Spinal cord (tissue), 10 donors: ENCODE measurements around the gene SNUPN. TPM values are rescaled to one million over a fixed set of nuclear protein-coding genes. Genes with fewer than 3 reads are reported as not detected.
A peak's percentile ranks its signal among the peaks of the same experiment; 100 is the strongest.

Experiments
- DNase-seq, 6 donors: peaks; one replicate each; pipeline versions ENCODE4 v3.0.0 to v3.0.0-alpha.2; 2013 to 2015; ENCODE audit warnings: low spot score in 6 of 6, low read depth in 4 of 6
- H3K27ac ChIP-seq: one replicate; pipeline ENCODE4 v1.5.1; 2013; ENCODE audit warnings: low read depth, low read length, control low read depth
- H3K27me3 ChIP-seq: one replicate; pipeline ENCODE4 v1.6.1; 2013; ENCODE audit warnings: low read length; ENCODE audit not compliant: control insufficient read depth, insufficient read depth
- H3K36me3 ChIP-seq: one replicate; pipeline ENCODE4 v1.6.1; 2013; ENCODE audit warnings: low read length; ENCODE audit not compliant: control insufficient read depth, insufficient read depth
- H3K4me1 ChIP-seq: one replicate; pipeline ENCODE4 v1.6.1; 2013; ENCODE audit warnings: low read length; ENCODE audit not compliant: control insufficient read depth, insufficient read depth
- H3K4me3 ChIP-seq: one replicate; pipeline ENCODE4 v1.5.1; 2013; ENCODE audit warnings: low read depth, low read length, control low read depth
- H3K9me3 ChIP-seq: one replicate; pipeline ENCODE4 v1.6.1; 2013; ENCODE audit warnings: low read length; ENCODE audit not compliant: control insufficient read depth, insufficient read depth
- WGBS: methylation state at CpG from one replicate; pipeline ENCODE4 v1.1.5; 2013; ENCODE audit warnings: missing lambda C conversion rate; ENCODE audit not compliant: insufficient coverage; 5-methylcytosine and 5-hydroxymethylcytosine counted together
- polyA plus RNA-seq, 2 donors: library from polyadenylated mRNA; unstranded; fragments of 120-200 nt; gene quantifications; one replicate each; pipeline ENCODE4 v1.2.1, GENCODE V29; 2013; ENCODE audit not compliant: insufficient read length in 2 of 2
- total RNA-seq, 2 donors: library from RNA; depleted of rRNA in 1 of 2; stranded (reverse); fragments of 120-200 nt in 1 of 2; fragments of >200 nt in 1 of 2; gene quantifications; one replicate each; pipeline versions ENCODE4 v1.2.3 to v1.2.4, GENCODE V29; 2013 to 2014
- donor health status: healthy.

Gene SNUPN
- total and polyA plus RNA-seq, 4 donors: 23.8 to 34.8 (median 27.3) TPM

DNA sequence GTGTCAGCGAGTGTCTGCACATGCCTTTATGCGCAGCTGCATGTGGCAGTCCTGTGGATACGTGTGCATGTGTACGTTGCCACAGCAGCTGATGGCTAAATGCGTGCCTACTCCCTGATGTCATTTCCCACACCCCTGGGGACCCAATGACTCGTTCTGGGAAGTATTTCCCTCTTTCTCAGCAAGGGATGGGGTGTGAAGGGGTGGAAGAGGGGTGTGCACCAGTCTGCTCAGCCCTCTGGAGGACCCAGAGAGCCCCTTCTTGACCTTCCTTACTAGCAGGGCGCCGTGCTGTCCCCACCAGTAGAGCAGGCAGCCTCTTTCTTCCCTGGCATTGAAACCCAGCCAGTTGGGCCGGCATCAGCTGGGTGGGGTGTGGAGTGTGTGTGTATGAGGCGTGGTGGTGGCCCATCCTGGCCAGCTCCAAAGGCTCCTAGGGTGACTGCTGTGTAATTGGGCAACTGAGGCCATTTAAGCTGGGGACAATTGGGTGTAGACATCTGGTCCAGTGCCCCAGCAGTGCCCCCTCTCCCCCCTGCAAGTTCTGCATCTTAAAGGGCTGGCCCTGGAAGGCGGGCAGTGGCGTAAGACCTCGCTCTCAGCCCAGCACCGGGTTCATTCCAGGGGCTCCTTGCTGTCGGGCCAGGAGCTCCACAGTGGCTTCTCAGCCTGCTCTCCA is 41.4 kb upstream of the SNUPN start:
- Histone ChIP-seq H3K27ac (no peak overlapping the region), H3K36me3 (peaks cover 13% of the 10 kb centered on the region), H3K9me3 (no peaks in the 10 kb centered on the region), H3K4me1 (peaks cover 9% of the 10 kb centered on the region), H3K27me3 (no peaks in the 10 kb centered on the region), H3K4me3 (no peak overlapping the region)
- DNase-seq: peak in 1 of 6 donors; percentile 49
- WGBS: 82% methylated on average over 9 of the region's 15 CpGs

DNA sequence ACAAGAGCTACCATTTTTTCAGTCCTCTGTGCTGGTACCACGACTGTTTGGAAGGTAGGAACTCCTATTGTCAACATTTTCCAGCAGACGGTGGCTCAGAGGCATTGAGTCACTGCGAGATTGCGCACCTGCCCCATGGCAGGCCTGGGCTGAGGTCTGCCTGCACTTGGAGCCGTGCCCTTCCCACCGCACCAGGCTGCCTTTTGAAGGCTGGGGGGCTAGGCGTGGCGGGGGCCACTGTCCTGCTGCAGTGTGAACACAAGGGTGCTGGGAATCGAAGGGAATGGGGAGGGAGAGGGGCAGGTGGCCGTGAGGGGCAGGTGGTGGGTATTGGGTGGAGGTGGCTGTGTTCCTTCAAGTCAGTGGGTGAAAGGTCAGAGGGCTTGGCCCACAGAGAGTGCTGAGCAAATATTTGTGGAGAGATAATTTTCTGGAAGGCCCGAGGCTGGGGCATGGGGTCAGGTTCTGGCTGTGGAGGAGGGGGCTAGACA is 38.5 kb upstream of the SNUPN start:
- Histone ChIP-seq H3K36me3 (peaks cover 29% of the 10 kb centered on the region), H3K4me3 (no peak overlapping the region), H3K27me3 (no peaks in the 10 kb centered on the region), H3K4me1 (peaks cover 29% of the 10 kb centered on the region), H3K27ac (no peak overlapping the region), H3K9me3 (no peaks in the 10 kb centered on the region)
- 84% methylated on average over 11 of the region's 11 CpGs for WGBS
- DNase-seq: no peak

DNA sequence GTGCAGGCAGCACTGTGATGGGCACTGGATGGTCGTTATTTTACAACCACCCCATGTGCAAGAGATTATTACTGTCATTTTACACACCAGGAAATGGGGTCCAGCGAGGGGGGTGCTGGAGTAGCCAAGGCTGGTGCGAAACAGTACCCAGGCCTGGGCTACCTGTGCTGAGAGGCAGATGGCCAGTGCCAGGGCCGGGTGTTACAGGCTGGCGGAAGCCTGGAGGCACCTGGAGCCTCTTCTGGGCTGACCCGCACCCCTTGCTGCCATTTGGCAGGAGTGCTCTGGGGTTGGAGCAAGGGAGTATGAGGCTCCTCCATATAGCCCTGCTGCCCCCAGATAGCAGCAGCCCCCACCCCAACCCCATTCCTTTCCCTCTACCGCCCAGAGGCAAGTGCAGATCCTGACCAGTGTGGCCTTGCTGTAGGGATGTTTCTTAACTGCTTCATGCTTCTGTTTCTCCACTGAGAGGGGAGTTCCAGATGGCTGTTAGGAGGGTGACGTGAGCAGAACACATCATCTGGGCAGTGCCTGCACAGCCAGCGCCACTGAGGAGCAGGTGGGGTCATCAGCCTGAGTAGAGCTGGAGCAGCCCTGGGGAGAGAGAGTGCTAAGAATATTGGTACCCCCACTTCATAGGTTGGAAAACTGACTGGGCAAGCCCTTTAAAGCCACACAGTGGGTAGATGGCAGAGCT is 37.4 kb upstream of the SNUPN start:
- no peaks in the 10 kb centered on the region for H3K9me3 ChIP-seq
- 97% methylated on average over 6 of the region's 9 CpGs for WGBS
- H3K4me1 ChIP-seq: peaks cover 29% of the 10 kb centered on the region
- H3K27me3 ChIP-seq: no peaks in the 10 kb centered on the region
- DNase-seq: no peak
- H3K27ac ChIP-seq: no peak overlapping the region
- H3K36me3 ChIP-seq: peaks cover 39% of the 10 kb centered on the region
- H3K4me3 ChIP-seq: no peak overlapping the region

DNA sequence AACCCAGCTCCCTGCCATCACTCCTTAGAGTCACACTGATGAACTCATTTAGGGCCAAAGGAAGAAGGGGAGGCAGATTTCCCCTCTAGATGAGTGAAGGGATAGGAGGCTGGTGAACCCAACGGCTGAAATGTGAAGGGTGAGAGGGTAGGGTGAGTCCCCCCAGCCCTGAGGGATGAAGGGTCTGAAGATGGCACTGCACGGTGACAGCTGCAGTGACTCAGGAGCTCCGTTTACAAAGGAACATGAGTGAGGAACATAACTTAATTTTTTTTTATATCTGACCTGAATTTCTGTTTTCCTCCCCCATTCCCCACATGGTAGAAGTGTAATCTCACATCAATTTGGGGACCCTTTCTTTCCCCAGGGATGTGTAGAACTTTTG is 36.2 kb upstream of the SNUPN start:
- WGBS: 75% methylated on average over 1 of the region's 3 CpGs
- H3K4me3 ChIP-seq: no peak overlapping the region
- peaks cover 50% of the 10 kb centered on the region for H3K36me3 ChIP-seq
- H3K27ac ChIP-seq: peak overlapping the region; percentile 71
- H3K27me3 ChIP-seq: no peaks in the 10 kb centered on the region
- DNase-seq: no peak
- H3K4me1 ChIP-seq: peaks cover 20% of the 10 kb centered on the region
- no peaks in the 10 kb centered on the region for H3K9me3 ChIP-seq

DNA sequence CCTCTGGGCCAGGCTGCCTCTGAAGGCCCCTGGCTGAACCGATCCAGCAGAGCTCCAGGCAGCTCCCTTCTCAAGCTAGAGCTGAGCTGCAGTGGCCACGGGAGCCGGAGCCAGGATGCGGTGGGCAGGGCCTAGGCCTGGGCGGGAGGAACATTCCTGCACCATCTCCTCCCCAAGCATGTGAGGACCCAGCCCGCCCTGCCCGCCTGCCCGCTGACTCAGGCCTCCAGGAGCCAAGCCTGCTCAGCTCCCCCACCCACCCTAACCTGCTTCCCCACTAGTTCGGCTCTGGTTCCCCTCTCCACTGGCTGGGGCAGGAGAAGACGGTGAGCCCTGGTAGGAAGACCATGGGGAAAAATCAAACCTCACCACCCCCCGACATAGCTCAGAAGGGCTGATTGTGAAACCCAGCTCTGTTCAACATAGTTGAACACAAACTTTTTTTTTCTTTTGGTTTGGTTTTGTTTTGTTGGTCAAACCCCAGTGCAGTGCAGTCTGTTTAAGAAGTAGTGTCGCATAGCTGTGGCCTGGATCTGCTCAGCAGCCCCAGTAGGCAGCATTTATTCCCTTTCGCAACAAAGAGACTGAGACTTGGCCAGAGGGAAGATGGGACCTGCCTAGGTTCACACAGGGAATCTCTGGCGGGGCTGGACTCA is 35.7 kb upstream of the SNUPN start:
- H3K27ac ChIP-seq: peak overlapping the region; percentile 71
- peaks cover 51% of the 10 kb centered on the region for H3K36me3 ChIP-seq
- DNase-seq: peak in 1 of 6 donors; percentile 54
- no peaks in the 10 kb centered on the region for H3K9me3 ChIP-seq
- H3K27me3 ChIP-seq: no peaks in the 10 kb centered on the region
- no peak overlapping the region for H3K4me3 ChIP-seq
- H3K4me1 ChIP-seq: peaks cover 20% of the 10 kb centered on the region
- 61% methylated on average over 9 of the region's 14 CpGs for WGBS

DNA sequence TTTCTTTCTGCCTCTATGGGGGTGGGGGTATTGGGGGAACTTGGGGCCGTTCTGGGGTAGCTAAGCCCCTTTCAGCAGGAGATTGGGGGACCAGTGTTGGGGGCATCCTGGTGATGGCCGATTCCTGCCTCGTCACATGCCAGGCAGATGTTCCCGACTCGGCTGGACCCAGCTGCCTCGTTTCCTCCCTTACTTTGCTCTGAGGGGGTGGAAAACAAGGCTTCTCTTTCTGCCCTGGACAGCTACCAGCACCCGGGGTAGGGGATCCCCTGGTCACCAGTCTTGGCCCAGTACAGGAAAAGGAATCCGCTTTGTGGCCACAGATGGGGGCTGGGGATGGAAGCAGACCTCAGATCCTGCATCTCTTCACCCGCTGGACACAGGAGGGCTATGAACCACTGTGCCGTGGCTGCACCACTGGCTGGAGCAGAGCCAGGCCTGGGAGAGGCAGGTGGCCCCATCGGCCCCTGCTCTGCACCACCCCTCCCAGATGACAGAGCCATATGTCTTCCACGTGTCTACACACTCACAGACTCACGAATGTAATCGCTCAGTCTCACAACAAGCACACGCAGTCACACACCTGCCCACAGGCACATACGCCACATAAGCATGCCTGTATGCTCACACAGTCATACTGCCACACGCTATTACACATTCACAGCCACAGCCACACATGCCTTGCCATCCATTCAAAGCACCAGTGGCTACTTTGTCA is 34.6 kb upstream of the SNUPN start:
- Histone ChIP-seq H3K4me3 (no peak overlapping the region), H3K9me3 (no peaks in the 10 kb centered on the region), H3K27ac (peak overlapping the region; percentile 57), H3K36me3 (peaks cover 51% of the 10 kb centered on the region), H3K4me1 (peaks cover 23% of the 10 kb centered on the region), H3K27me3 (no peaks in the 10 kb centered on the region)
- DNase-seq: peak in 2 of 6 donors; percentile 27 to 42
- 59% methylated on average over 15 of the region's 17 CpGs for WGBS

DNA sequence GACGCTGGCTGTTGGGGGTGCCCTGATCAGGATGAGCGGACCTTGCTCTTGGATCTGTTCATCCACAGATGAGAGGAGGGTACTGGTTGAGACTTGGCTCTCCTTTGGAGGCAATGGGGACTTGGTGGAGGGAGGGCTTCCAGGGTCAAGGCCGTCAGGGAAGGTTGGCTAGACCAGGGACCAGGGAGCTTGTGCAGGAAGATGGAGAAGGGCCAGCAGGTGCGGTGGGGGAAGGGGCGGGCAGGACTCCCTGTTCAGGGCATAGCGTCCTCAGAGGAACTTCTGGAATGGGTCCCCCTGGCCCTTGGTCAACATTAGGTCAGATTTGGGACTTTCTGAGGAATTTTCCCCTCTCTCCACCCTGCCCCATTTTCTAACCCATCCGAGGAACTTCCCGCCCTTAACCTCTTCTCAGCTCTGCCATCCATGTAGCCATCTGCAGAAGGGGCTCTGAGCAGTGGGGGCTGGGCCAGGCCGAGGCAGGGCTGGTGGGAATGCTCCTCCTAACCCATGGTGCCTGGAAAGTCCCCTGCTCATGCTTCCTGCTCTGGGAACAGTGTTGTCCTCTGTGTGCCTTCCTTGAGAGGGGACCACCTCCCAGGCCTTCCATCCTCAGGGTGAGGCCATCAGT is 33.7 kb upstream of the SNUPN start:
- H3K9me3 ChIP-seq: no peaks in the 10 kb centered on the region
- H3K4me1 ChIP-seq: peaks cover 24% of the 10 kb centered on the region
- no peak for DNase-seq
- H3K4me3 ChIP-seq: no peak overlapping the region
- H3K27me3 ChIP-seq: no peaks in the 10 kb centered on the region
- H3K36me3 ChIP-seq: peaks cover 53% of the 10 kb centered on the region
- 92% methylated on average over 8 of the region's 9 CpGs for WGBS
- no peak overlapping the region for H3K27ac ChIP-seq

DNA sequence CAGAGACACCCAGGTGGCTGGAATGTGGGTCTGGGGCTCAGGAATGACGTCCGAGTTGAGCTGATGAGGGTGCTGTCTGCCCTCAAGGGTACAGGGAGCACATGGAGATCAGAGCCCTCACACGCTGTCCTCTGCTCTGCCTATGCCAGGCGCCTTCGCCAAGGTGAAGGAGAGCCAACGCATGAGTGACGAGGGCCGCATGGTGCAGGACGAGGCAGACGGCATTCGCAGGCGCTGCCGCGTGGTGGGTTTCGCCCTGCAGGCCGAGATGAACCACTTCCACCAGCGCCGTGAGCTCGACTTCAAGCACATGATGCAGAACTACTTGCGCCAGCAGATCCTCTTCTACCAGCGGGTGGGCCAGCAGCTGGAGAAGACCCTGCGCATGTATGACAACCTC is 31.3 kb upstream of the SNUPN start:
- no peaks in the 10 kb centered on the region for H3K9me3 ChIP-seq
- H3K27ac ChIP-seq: no peak overlapping the region
- WGBS: 97% methylated on average over 21 of the region's 22 CpGs
- no peak overlapping the region for H3K4me3 ChIP-seq
- no peaks in the 10 kb centered on the region for H3K27me3 ChIP-seq
- no peak for DNase-seq
- H3K36me3 ChIP-seq: peaks cover 57% of the 10 kb centered on the region
- peaks cover 40% of the 10 kb centered on the region for H3K4me1 ChIP-seq

DNA sequence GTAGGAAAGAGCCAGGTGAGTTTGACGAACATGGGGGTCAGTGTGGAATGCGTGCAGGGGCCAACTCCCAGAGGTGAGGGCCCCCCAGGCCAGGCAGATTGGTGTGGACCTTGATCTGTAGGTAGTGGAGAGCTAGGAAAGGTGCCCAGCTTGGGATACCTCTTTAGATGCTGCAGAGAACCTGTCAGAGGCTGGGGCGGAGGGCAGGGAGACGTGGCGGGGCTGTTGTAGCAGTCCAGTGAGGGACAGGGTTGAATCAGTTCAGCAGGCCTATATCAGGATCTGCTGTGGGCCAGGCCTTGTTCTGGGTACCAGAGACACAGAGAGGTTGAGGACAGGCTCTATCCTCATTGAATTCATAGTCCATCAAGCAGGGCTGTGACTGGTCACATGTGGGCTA is 30.8 kb upstream of the SNUPN start:
- WGBS: 96% methylated on average over 5 of the region's 5 CpGs
- DNase-seq: no peak
- no peak overlapping the region for H3K27ac ChIP-seq
- H3K36me3 ChIP-seq: peaks cover 59% of the 10 kb centered on the region
- no peaks in the 10 kb centered on the region for H3K9me3 ChIP-seq
- H3K4me1 ChIP-seq: peaks cover 45% of the 10 kb centered on the region
- H3K4me3 ChIP-seq: no peak overlapping the region
- H3K27me3 ChIP-seq: no peaks in the 10 kb centered on the region
